A673 (cell line): ENCODE measurements around the gene NREP. TPM values are rescaled to one million over a fixed set of nuclear protein-coding genes. Genes with fewer than 3 reads are reported as not detected.

Source experiments
- BruUV-seq: library from RNA; stranded (reverse); fragments of 400-500 nt; replicated peaks from 2 replicates; lab custom pipeline; 2021; lab: Mats Ljungman, UMichigan
- CTCF ChIA-PET: fragments of 300-600 bp; sonication (Branson Sonifier 250); formaldehyde crosslinking; loops from one replicate; lab custom pipeline; 2022; ENCODE audit warnings: antibody characterized with exemption; lab: Charles Lee
- POLR2A ChIA-PET: fragments of 300-600 bp; sonication (Branson Sonifier 250); formaldehyde crosslinking; loops from one replicate; lab custom pipeline; 2022; ENCODE audit warnings: antibody characterized with exemption; ENCODE audit not compliant: low non-redundant PET; lab: Charles Lee
- DNase-seq: peaks from one replicate; pipeline ENCODE4 v3.0.0-alpha.2; 2015; ENCODE audit warnings: low spot score
- H3K27ac ChIP-seq: fragments of 200-600 bp; sonication (generic); 2 replicates; pipeline ENCODE4 v1.5.1; 2016; ENCODE audit warnings: mixed run types, low read depth, mild to moderate bottlenecking, mixed read lengths, antibody characterized with exemption, low read length; ENCODE audit not compliant: poor library complexity, severe bottlenecking
- H3K27me3 ChIP-seq: fragments of 200-600 bp; sonication (generic); replicated peaks from 2 replicates; pipeline ENCODE4 v1.6.1; 2017; ENCODE audit warnings: mixed run types, low read depth, mild to moderate bottlenecking, mixed read lengths, antibody characterized with exemption, low read length; ENCODE audit not compliant: insufficient read depth, poor library complexity
- H3K36me3 ChIP-seq: fragments of 200-600 bp; sonication (generic); 2 replicates; pipeline ENCODE4 v1.6.1; 2016; ENCODE audit warnings: mixed run types, mild to moderate bottlenecking, mixed read lengths, antibody characterized with exemption, low read length; ENCODE audit not compliant: insufficient read depth, poor library complexity, severe bottlenecking
- H3K4me1 ChIP-seq: fragments of 200-600 bp; sonication (generic); 2 replicates; pipeline ENCODE4 v1.6.1; 2017; ENCODE audit warnings: mixed run types, mild to moderate bottlenecking, mixed read lengths, antibody characterized with exemption, low read length; ENCODE audit not compliant: insufficient read depth, poor library complexity, severe bottlenecking
- H3K4me3 ChIP-seq: fragments of 200-600 bp; sonication (generic); 2 replicates; pipeline ENCODE4 v1.5.1; 2016; ENCODE audit warnings: low read depth, mixed run types, mild to moderate bottlenecking, mixed read lengths, low read length; ENCODE audit not compliant: poor library complexity, severe bottlenecking
- H3K9me3 ChIP-seq: fragments of 200-600 bp; sonication (generic); 2 replicates; pipeline ENCODE4 v1.6.1; 2016; ENCODE audit warnings: mixed run types, low read depth, mild to moderate bottlenecking, mixed read lengths, antibody characterized with exemption, low read length; ENCODE audit not compliant: poor library complexity, severe bottlenecking
- EZH2 ChIP-seq: fragments of 200-600 bp; sonication (generic); IDR thresholded peaks from 2 replicates; pipeline ENCODE4 v1.6.1; 2017; ENCODE audit warnings: borderline replicate concordance, low read depth, mild to moderate bottlenecking, mixed read lengths, antibody characterized with exemption, low read length; ENCODE audit not compliant: poor library complexity, severe bottlenecking
- intact Hi-C: fragments of 100-400 bp; cut with micrococcal nuclease; formaldehyde crosslinking; loops from one replicate; pipeline ENCODE4 v1.10.0; 2022; ENCODE audit not compliant: unreplicated experiment
- total RNA-seq: library from RNA; stranded (reverse); gene quantifications from 2 replicates; pipeline ENCODE4 v1.2.3, GENCODE V29; 2021
- TF ChIP-seq, protein P1 (sequence below): fragments of 300-800, 200-600 bp; sonication (generic); conservative IDR thresholded peaks from 2 replicates; pipeline ENCODE4 v1.5.1; 2017; ENCODE audit warnings: low read depth, mild to moderate bottlenecking, antibody characterized with exemption, low read length, moderate library complexity, mixed read lengths

NREP gene
- total RNA-seq, 1 experiment from 2014 or later, result 31.0 TPM

DNA sequence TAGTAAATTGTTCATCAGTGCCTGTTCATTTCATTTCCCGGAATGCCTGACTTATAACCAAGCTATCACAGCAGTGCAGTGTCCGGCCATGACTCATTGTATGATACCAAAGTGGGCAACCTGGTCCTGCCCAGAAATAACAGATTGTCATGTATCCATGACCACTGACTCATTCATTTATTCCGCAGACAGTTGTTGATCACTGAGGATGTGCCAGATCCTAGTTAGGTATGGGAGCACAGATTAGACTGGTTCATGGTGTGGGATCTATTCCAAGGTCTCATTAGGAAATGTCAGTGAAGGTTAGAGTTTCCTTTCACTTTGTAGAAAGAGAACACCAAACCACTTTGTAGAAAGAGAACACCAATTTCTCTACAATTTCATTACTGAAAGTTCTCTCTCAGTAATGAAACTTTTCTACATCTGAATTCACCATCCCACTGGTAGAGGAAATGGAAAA is 8.7 kb downstream of the NREP start:
- H3K27ac ChIP-seq, result no peak overlapping the region
- POLR2A ChIA-PET, result no interaction called here
- intact Hi-C loops, result no loop called here

GRCh38 chr5:111747337-111747736 is 9.7 kb downstream of the NREP start:
- no peaks in the 10 kb centered on the region for H3K4me1 ChIP-seq
- CTCF ChIA-PET, result no interaction called here
- no peak for DNase-seq
- no peak for TF ChIP-seq EZH2
- H3K9me3 ChIP-seq, result no peaks in the 10 kb centered on the region
- intact Hi-C loops, result no loop called here
- POLR2A ChIA-PET, result no interaction called here
- no peak overlapping the region for H3K4me3 ChIP-seq
- H3K27ac ChIP-seq, result no peak overlapping the region
- H3K27me3 ChIP-seq, result no peaks in the 10 kb centered on the region
- no TSS peak for BruUV-seq
- no peaks in the 10 kb centered on the region for H3K36me3 ChIP-seq

More for the DNA sequence above, 8.7 kb downstream of the NREP start:
- Histone ChIP-seq H3K36me3 (no peaks in the 10 kb centered on the region), H3K4me3 (no peak overlapping the region), H3K4me1 (no peaks in the 10 kb centered on the region), H3K9me3 (no peaks in the 10 kb centered on the region), H3K27me3 (no peaks in the 10 kb centered on the region)
- CTCF ChIA-PET, result no interaction called here
- BruUV-seq, result no TSS peak
- DNase-seq, result no peak
- TF ChIP-seq, protein P1, sequence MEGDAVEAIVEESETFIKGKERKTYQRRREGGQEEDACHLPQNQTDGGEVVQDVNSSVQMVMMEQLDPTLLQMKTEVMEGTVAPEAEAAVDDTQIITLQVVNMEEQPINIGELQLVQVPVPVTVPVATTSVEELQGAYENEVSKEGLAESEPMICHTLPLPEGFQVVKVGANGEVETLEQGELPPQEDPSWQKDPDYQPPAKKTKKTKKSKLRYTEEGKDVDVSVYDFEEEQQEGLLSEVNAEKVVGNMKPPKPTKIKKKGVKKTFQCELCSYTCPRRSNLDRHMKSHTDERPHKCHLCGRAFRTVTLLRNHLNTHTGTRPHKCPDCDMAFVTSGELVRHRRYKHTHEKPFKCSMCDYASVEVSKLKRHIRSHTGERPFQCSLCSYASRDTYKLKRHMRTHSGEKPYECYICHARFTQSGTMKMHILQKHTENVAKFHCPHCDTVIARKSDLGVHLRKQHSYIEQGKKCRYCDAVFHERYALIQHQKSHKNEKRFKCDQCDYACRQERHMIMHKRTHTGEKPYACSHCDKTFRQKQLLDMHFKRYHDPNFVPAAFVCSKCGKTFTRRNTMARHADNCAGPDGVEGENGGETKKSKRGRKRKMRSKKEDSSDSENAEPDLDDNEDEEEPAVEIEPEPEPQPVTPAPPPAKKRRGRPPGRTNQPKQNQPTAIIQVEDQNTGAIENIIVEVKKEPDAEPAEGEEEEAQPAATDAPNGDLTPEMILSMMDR, result no peak
- no peak for TF ChIP-seq EZH2

DNA sequence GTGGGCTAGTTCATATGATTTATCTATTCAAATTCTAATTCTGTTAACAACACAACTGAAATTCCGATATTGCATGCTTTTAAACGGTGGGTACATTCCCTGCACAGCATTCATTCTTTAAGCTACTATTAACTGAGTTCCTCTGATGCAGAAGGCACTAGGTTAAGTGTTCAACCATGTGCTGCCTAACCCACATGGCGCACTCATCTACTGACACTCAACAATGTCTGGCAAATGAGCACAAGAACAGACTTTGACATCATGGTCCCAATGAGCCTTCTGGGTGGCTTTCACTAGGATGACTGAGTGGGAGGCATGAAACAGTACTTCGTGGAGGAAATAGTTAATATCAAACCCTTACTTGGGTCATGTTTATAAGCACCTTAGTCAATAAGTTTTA is 10.2 kb downstream of the NREP start:
- H3K27me3 ChIP-seq, result no peaks in the 10 kb centered on the region
- BruUV-seq, result no TSS peak
- TF ChIP-seq EZH2, result no peak
- TF ChIP-seq, protein P1, result no peak
- no peaks in the 10 kb centered on the region for H3K4me1 ChIP-seq
- no peak overlapping the region for H3K27ac ChIP-seq
- no peaks in the 10 kb centered on the region for H3K9me3 ChIP-seq
- H3K36me3 ChIP-seq, result no peaks in the 10 kb centered on the region
- intact Hi-C loops, result no loop called here
- H3K4me3 ChIP-seq, result no peak overlapping the region
- CTCF ChIA-PET, result no interaction called here
- DNase-seq, result no peak
- POLR2A ChIA-PET, result no interaction called here

GRCh38 chr5:111745075-111745739 is 11.8 kb downstream of the NREP start:
- TF ChIP-seq, protein P1, result no peak
- TF ChIP-seq EZH2, result no peak
- no TSS peak for BruUV-seq
- Histone ChIP-seq H3K36me3 (no peaks in the 10 kb centered on the region), H3K27ac (no peak overlapping the region), H3K4me3 (no peak overlapping the region), H3K27me3 (no peaks in the 10 kb centered on the region), H3K4me1 (no peaks in the 10 kb centered on the region), H3K9me3 (no peaks in the 10 kb centered on the region)
- intact Hi-C loops, result no loop called here
- DNase-seq, result no peak
- POLR2A ChIA-PET, result no interaction called here
- CTCF ChIA-PET, result no interaction called here
